Peyer's patch (tissue), 4 donors: ENCODE measurements around the gene SAMD10. TPM values are rescaled to one million over a fixed set of nuclear protein-coding genes. Genes with fewer than 3 reads are reported as not detected.
A peak's percentile ranks its signal among the peaks of the same experiment; 100 is the strongest.
"Not testable (repeated sequence)": the region's sequence is repeated elsewhere in the genome, so short reads cannot be mapped to it uniquely, and the experiment has no call there.

Experiments
- DNase-seq, 3 donors: peaks; one replicate each; pipeline ENCODE4 v3.0.0-alpha.2; 2017 to 2019
- H3K27ac ChIP-seq, 4 donors: fragments of 200-600 bp; sonication (generic); one replicate each; pipeline ENCODE4 v1.5.1; 2016 to 2019
- H3K27me3 ChIP-seq, 2 donors: fragments of 200-600 bp; sonication (generic); one replicate each; pipeline ENCODE4 v1.5.1; 2019
- H3K36me3 ChIP-seq, 3 donors: fragments of 200-600 bp; sonication (generic); one replicate each; pipeline ENCODE4 v1.5.1; 2016 to 2019
- H3K4me1 ChIP-seq, 4 donors: fragments of 200-600 bp; sonication (generic); one replicate each; pipeline ENCODE4 v1.5.1; 2016 to 2019
- H3K4me3 ChIP-seq, 4 donors: fragments of 200-600 bp; sonication (generic); 1 replicate in 3 of 4; 2 replicates in 1 of 4; pipeline ENCODE4 v1.5.1; 2016 to 2019; ENCODE audit warnings: mild to moderate bottlenecking in 1 of 4
- H3K9me3 ChIP-seq, 4 donors: fragments of 200-600 bp; sonication (generic); one replicate each; pipeline ENCODE4 v1.5.1; 2016 to 2019; ENCODE audit warnings: mild to moderate bottlenecking in 1 of 4
- POLR2A ChIP-seq, 2 donors: fragments of 450-650 bp; IDR thresholded peaks; one replicate each; pipeline ENCODE4 v1.5.1; 2017; ENCODE audit warnings: antibody characterized with exemption in 2 of 2, mild to moderate bottlenecking in 2 of 2, moderate library complexity in 2 of 2
- total RNA-seq, 4 donors: library from RNA; depleted of rRNA; stranded (reverse); fragments of >200 nt; gene quantifications; one replicate each; pipeline ENCODE4 v1.1.0, GENCODE V29; 2016
- TF ChIP-seq, protein P1 (sequence below), 6 experiments: fragments of 450-650 bp in 4 of 6; fragments of 200-600 bp in 2 of 6; sonication (generic) in 1 of 6; IDR thresholded peaks; one replicate each; pipeline ENCODE4 v1.5.1; 2017 to 2019; ENCODE audit warnings: antibody characterized with exemption in 6 of 6, mild to moderate bottlenecking in 3 of 6, moderate library complexity in 1 of 6

Gene SAMD10
- total RNA-seq, 4 donors from 2014 or later = 1.7 to 14.3 (median 11.1) TPM

GRCh38 chr20:63961664-63962425, 17.6 kb downstream of the SAMD10 start:
- H3K36me3 ChIP-seq = peaks cover 0 to 37% (median 0%) of the 10 kb centered on the region in 3 donors
- no peak for DNase-seq
- no peaks in the 10 kb centered on the region for H3K27me3 ChIP-seq
- H3K4me1 ChIP-seq = peaks cover 0 to 18% (median 5%) of the 10 kb centered on the region in 4 donors
- H3K27ac ChIP-seq = no peak overlapping the region
- H3K9me3 ChIP-seq = peaks cover 0 to 6% (median 0%) of the 10 kb centered on the region in 4 donors
- H3K4me3 ChIP-seq = no peak overlapping the region
- TF ChIP-seq, protein P1, sequence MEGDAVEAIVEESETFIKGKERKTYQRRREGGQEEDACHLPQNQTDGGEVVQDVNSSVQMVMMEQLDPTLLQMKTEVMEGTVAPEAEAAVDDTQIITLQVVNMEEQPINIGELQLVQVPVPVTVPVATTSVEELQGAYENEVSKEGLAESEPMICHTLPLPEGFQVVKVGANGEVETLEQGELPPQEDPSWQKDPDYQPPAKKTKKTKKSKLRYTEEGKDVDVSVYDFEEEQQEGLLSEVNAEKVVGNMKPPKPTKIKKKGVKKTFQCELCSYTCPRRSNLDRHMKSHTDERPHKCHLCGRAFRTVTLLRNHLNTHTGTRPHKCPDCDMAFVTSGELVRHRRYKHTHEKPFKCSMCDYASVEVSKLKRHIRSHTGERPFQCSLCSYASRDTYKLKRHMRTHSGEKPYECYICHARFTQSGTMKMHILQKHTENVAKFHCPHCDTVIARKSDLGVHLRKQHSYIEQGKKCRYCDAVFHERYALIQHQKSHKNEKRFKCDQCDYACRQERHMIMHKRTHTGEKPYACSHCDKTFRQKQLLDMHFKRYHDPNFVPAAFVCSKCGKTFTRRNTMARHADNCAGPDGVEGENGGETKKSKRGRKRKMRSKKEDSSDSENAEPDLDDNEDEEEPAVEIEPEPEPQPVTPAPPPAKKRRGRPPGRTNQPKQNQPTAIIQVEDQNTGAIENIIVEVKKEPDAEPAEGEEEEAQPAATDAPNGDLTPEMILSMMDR (IDR thresholded peaks at IDR 0.05) = no peak
- no peak for TF ChIP-seq POLR2A (IDR thresholded peaks at IDR 0.05)

DNA sequence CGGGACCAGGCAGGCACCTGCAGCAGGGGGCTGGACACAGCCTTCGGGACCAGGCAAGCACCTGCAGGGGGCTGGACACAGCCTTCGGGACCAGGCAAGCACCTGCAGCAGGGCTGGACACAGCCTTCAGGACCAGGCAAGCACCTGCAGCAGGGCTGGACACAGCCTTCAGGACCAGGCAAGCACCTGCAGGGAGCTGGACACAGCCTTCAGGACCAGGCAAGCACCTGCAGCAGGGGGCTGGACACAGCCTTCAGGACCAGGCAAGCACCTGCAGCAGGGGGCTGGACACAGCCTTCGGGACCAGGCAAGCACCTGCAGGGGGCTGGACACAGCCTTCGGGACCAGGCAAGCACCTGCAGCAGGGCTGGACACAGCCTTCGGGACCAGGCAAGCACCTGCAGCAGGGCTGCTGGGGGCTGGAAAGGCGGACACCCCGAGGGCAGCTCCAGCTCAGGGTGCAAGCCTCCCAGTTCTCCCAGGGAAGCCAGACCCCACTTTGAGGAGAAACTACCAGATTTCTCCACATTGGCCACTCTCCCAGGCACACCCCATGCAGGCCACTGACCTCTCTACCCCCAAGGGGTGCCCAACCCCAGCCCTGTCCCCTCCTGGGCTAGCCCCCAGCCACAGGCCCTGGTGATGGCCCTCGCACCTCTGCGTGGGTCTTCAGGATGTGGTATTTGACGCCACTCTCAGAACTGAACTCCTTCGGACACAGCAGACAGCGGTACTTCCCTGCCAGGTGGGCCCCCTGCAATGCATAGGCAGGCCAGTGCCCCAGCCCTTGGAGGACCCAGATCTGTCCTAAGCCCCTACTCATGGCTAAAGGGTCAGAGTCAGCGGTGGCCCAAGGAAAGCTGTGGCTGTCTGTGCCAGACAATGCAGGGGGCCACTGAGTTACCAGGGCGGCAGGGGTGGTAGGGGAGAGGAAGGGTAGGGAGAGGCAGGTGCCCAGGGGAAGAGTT, 18.5 kb downstream of the SAMD10 start:
- H3K27ac ChIP-seq, H3K27me3 ChIP-seq, H3K9me3 ChIP-seq, DNase-seq, H3K4me3 ChIP-seq: not testable (repeated sequence)
- Histone ChIP-seq H3K4me1 (peaks cover 0 to 20% (median 6%) of the 10 kb centered on the region in 4 donors), H3K36me3 (peaks cover 0 to 29% (median 0%) of the 10 kb centered on the region in 3 donors)

DNA sequence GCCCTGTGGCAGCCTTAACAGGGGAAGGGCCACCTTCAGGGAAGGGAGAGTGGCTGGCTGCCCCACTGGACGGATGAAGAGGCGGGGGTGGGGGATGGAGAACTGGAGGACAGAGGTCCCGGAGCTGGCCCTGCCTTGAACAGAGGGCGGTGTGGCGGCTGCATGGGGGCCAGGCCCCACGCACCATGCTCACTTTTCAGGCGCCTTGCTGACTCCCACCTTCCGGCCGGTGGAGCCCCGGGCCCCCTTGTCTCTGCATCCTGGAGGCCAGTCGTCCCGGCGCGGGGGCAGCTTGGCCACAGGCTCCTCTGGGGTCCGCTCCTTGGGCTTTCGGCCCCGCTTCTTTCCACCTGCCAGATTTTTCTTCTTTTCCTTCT, 19.8 kb downstream of the SAMD10 start:
- Histone ChIP-seq H3K4me1 (peaks cover 0 to 29% (median 16%) of the 10 kb centered on the region in 4 donors), H3K27ac (no peak overlapping the region)
- DNase-seq = no peak

DNA sequence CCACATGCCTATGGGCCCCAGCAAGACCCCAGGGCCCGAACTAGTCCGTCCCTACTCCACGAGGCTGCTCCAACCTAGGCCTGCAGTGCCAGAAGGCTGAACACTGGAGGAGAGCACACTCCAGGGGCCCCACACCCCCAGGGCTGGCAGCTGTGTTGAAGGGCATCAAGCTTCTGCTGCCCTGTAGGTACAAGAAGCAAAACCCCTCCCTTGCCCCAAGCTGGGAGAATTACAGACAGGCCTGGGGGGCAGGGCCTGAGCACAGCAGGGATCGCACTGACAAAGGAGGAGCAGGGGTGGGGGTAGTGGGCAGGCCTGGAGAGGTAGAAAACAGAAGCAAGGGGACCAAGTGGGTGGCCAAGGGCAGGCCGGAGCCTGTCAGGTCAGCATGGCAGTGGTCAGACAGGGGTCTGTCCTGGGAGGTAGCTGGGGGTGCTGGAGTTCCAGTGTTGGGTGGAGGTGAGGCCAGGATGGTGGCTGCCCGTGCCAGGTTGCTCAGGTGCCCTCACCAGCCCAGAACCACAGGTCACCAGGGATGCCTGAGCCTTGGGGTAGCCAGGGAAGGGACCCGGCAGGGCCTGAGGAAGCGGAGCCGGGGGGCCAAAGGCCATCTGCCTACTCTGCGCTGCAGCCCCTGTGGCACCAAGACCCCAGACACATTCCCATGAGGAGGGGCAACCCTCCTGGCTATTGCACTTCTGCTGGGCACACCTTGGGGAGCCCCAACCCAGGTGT, 20.3 kb downstream of the SAMD10 start:
- no peak for DNase-seq
- no peaks in the 10 kb centered on the region for H3K27me3 ChIP-seq
- H3K36me3 ChIP-seq = peaks cover 0 to 27% (median 0%) of the 10 kb centered on the region in 3 donors
- no peak for TF ChIP-seq POLR2A (IDR thresholded peaks at IDR 0.05)
- TF ChIP-seq, protein P1 (IDR thresholded peaks at IDR 0.05) = no peak
- H3K9me3 ChIP-seq = peaks cover 0 to under 1% (median 0%) of the 10 kb centered on the region in 4 donors
- peaks cover 0 to 35% (median 21%) of the 10 kb centered on the region in 4 donors for H3K4me1 ChIP-seq
- no peak overlapping the region for H3K27ac ChIP-seq
- no peak overlapping the region for H3K4me3 ChIP-seq

More for the DNA sequence above, 19.8 kb downstream of the SAMD10 start:
- Histone ChIP-seq H3K27me3 (no peaks in the 10 kb centered on the region), H3K36me3 (peaks cover 0 to 29% (median 0%) of the 10 kb centered on the region in 3 donors), H3K9me3 (peaks cover 0 to 6% (median 0%) of the 10 kb centered on the region in 4 donors), H3K4me3 (no peak overlapping the region)
- TF ChIP-seq, protein P1 (IDR thresholded peaks at IDR 0.05) = no peak

GRCh38 chr20:63958471-63958870, 21.0 kb downstream of the SAMD10 start:
- no peak overlapping the region for H3K4me3 ChIP-seq
- no peaks in the 10 kb centered on the region for H3K27me3 ChIP-seq
- peaks cover 0 to 21% (median 0%) of the 10 kb centered on the region in 3 donors for H3K36me3 ChIP-seq
- peaks cover 6 to 41% (median 23%) of the 10 kb centered on the region in 4 donors for H3K4me1 ChIP-seq
- peak overlapping the region in 1 of 4 donors; percentile 90 for H3K27ac ChIP-seq
- DNase-seq = no peak
- H3K9me3 ChIP-seq = no peaks in the 10 kb centered on the region
- TF ChIP-seq POLR2A (IDR thresholded peaks at IDR 0.05) = no peak
- TF ChIP-seq, protein P1 (IDR thresholded peaks at IDR 0.05) = no peak
